Left lobe of liver (tissue), 2 donors: ENCODE measurements around the gene RHOBTB1. TPM values are rescaled to one million over a fixed set of nuclear protein-coding genes. Genes with fewer than 3 reads are reported as not detected.
A peak's percentile ranks its signal among the peaks of the same experiment; 100 is the strongest.

ENCODE experiments used
- ATAC-seq: fragments of 200-7000 bp; cut with Tn5 transposase; one replicate; pipeline ENCODE4 v1.9.1; 2020; ENCODE audit warnings: mild to moderate bottlenecking, moderate library complexity
- DNase-seq: peaks from one replicate; pipeline ENCODE4 v3.0.0-alpha.2; 2020; ENCODE audit warnings: low spot score
- total RNA-seq: library from RNA; stranded (reverse); gene quantifications from one replicate; pipeline ENCODE4 v1.2.1, GENCODE V29; 2021
- donor health status: DM: no; HTN: no; CAD: no; lungs with moderate emphysema.
- donor health status: DM: no; HTN: yes; CAD: no.

RHOBTB1 gene
- total RNA-seq, 1 donor from 2014 or later: 3.6 TPM

GRCh38 chr10:60827791-60828488, 116.0 kb downstream of the RHOBTB1 start:
- ATAC-seq: peak; percentile 60
- no peak for DNase-seq

GRCh38 chr10:60825520-60825919, 118.5 kb downstream of the RHOBTB1 start:
- DNase-seq (no peak), ATAC-seq (no peak)

- ATAC-seq: no peak
- DNase-seq: no peak
Observed at GRCh38 chr10:60823324-60823723, 120.7 kb downstream of the RHOBTB1 start.

GRCh38 chr10:60822809-60823208, 121.2 kb downstream of the RHOBTB1 start:
- no peak for DNase-seq
- no peak for ATAC-seq

GRCh38 chr10:60821656-60822055, 122.3 kb downstream of the RHOBTB1 start:
- ATAC-seq (no peak), DNase-seq (no peak)

GRCh38 chr10:60820093-60820754, 123.8 kb downstream of the RHOBTB1 start:
- DNase-seq: no peak
- peak; percentile 31 for ATAC-seq

Other genes starting within 250 kb of the RHOBTB1 start
- gene CDK1, start 165.7 kb downstream of the RHOBTB1 start, total RNA-seq: 0.65 TPM